Stimulated activated effector memory CD8-positive, alpha-beta T cell treated with anti-CD3 and anti-CD28 coated beads, Interleukin-12 subunit alpha, Interleukin-12 subunit beta, amount 100 ng/mL, for 72 hours (primary cell): ENCODE data around the gene IP6K3.
A peak's percentile ranks its signal among the peaks of the same experiment; 100 is the strongest.

Experiments used
- ATAC-seq: fragments of 150-1000 bp; cut with Tn5 transposase; 2 replicates; pipeline ENCODE4 v1.10.0; 2021
- DNase-seq, 2 donors: peaks; one replicate each; pipeline ENCODE4 v3.0.0; 2021 to 2022; ENCODE audit warnings: low spot score in 2 of 2
- H3K27ac Mint-ChIP-seq: one replicate; pipeline ENCODE4 v1.8.0; 2022; ENCODE audit warnings: mild to moderate bottlenecking, mixed read lengths
- H3K36me3 Mint-ChIP-seq: one replicate; pipeline ENCODE4 v1.8.0; 2022; ENCODE audit warnings: mild to moderate bottlenecking, mixed read lengths
- H3K4me1 Mint-ChIP-seq: one replicate; pipeline ENCODE4 v1.8.0; 2022; ENCODE audit warnings: mixed read lengths
- H3K4me3 Mint-ChIP-seq: one replicate; pipeline ENCODE4 v1.8.0; 2022; ENCODE audit warnings: mild to moderate bottlenecking, mixed read lengths
- H3K9me3 Mint-ChIP-seq: one replicate; pipeline ENCODE4 v1.8.0; 2022; ENCODE audit warnings: mixed read lengths

The IP6K3 gene

GRCh38 chr6:33770124-33770832, 23.6 kb upstream of the IP6K3 start:
- Mint-ChIP-seq H3K4me3 (no peak overlapping the region), H3K9me3 (no peaks in the 10 kb centered on the region), H3K27ac (no peak overlapping the region), H3K36me3 (peaks cover 30% of the 10 kb centered on the region), H3K4me1 (peaks cover 24% of the 10 kb centered on the region)
- DNase-seq (no peak), ATAC-seq (no peak)

DNA sequence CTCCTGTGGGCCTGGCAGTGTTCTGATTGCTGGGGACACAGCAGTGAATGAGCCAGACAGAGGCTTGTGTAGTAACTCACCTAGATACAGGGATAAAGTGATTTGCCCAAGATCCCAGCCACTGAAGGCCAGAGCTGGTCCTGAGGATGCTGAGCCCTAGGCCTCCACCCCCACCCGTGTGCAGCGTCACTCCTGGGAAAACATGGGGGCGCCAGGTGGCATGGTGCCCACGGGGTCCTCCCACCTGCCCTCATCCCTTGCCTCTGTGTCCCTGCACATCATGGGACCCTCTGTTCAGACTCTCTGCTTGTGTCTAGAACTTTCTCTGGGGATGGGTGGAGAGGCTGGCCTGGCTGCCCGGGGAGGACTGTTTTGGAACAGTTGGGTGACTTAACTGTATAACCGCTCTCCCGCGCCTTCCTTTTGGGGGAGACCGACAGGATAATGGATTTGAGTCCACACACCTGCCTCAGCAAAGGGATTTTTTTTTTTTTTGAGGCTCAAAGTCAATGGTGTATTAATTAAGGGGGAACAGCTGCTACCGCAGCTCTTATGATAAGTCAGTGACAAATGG, 22.6 kb upstream of the IP6K3 start:
- no peak for ATAC-seq
- H3K4me3 Mint-ChIP-seq = no peak overlapping the region
- H3K9me3 Mint-ChIP-seq = no peaks in the 10 kb centered on the region
- DNase-seq = no peak
- H3K27ac Mint-ChIP-seq = no peak overlapping the region
- H3K36me3 Mint-ChIP-seq = peaks cover 20% of the 10 kb centered on the region
- H3K4me1 Mint-ChIP-seq = peaks cover 24% of the 10 kb centered on the region

GRCh38 chr6:33768644-33769120, 22.0 kb upstream of the IP6K3 start:
- H3K36me3 Mint-ChIP-seq = peaks cover 14% of the 10 kb centered on the region
- H3K4me3 Mint-ChIP-seq = no peak overlapping the region
- H3K27ac Mint-ChIP-seq = no peak overlapping the region

GRCh38 chr6:33766921-33767907, 20.5 kb upstream of the IP6K3 start:
- H3K9me3 Mint-ChIP-seq = no peaks in the 10 kb centered on the region
- peaks cover 15% of the 10 kb centered on the region for H3K4me1 Mint-ChIP-seq
- H3K27ac Mint-ChIP-seq = no peak overlapping the region
- H3K36me3 Mint-ChIP-seq = no peaks in the 10 kb centered on the region
- DNase-seq (no peak), ATAC-seq (no peak)
- no peak overlapping the region for H3K4me3 Mint-ChIP-seq

More at GRCh38 chr6:33768644-33769120, 22.0 kb upstream of the IP6K3 start:
- peaks cover 24% of the 10 kb centered on the region for H3K4me1 Mint-ChIP-seq
- DNase-seq = peak; percentile 70 to 89
- no peaks in the 10 kb centered on the region for H3K9me3 Mint-ChIP-seq
- ATAC-seq = peak; percentile 77

DNA sequence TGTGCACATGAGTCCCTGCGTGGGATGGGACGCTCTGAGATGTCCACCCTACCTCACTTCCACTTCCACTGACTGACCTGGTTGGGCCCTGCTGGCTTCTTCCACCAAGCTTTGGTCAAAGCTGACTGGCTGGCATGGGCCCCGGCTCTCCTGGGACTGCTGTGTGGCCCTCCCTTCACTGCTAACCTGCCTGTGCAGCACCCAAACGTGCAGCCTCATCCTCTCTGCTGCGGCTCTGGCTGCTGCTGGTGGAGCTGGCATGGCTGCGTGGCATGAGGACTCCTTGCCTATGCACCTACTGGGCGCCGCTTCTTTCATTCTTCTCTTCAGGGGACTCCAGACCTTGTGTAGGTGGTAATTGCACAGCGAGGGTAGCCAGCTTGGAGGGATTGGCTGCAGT, 18.7 kb upstream of the IP6K3 start:
- Mint-ChIP-seq H3K27ac (no peak overlapping the region), H3K4me1 (peaks cover 11% of the 10 kb centered on the region), H3K36me3 (no peaks in the 10 kb centered on the region), H3K9me3 (no peaks in the 10 kb centered on the region), H3K4me3 (no peak overlapping the region)
- ATAC-seq (no peak), DNase-seq (no peak)

GRCh38 chr6:33764036-33764435, 17.3 kb upstream of the IP6K3 start:
- DNase-seq = no peak
- Mint-ChIP-seq H3K27ac (no peak overlapping the region), H3K4me3 (no peak overlapping the region), H3K4me1 (peaks cover 11% of the 10 kb centered on the region), H3K36me3 (no peaks in the 10 kb centered on the region), H3K9me3 (no peaks in the 10 kb centered on the region)
- ATAC-seq = no peak

- Mint-ChIP-seq H3K27ac (no peak overlapping the region), H3K36me3 (no peaks in the 10 kb centered on the region), H3K9me3 (no peaks in the 10 kb centered on the region), H3K4me3 (no peak overlapping the region), H3K4me1 (peaks cover 7% of the 10 kb centered on the region)
- DNase-seq (no peak), ATAC-seq (no peak)
Observed at GRCh38 chr6:33763483-33763882, 16.8 kb upstream of the IP6K3 start.

DNA sequence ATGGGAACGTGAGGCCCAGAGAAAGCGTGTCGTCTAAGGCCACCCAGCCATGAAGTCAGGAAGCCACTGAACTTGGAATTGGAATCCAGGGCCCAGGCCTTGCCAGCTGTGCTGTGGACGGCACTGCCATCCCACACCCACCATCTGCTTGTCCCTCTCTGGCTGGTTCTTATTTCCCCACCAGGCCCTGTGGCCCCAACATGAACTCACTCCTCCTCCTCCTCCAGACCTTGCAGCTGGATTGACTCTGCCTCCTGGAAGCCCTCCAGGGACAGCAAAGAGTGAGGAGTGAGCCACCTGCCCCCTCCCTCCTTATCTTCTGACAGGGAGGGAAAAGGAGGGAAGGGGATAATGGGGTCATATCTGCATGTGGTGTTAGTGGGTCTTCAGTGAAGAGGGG, 16.0 kb upstream of the IP6K3 start:
- H3K27ac Mint-ChIP-seq = peak overlapping the region; percentile 61
- DNase-seq (no peak), ATAC-seq (no peak)
- H3K4me1 Mint-ChIP-seq = peaks cover 5% of the 10 kb centered on the region
- H3K9me3 Mint-ChIP-seq = no peaks in the 10 kb centered on the region
- H3K4me3 Mint-ChIP-seq = no peak overlapping the region
- no peaks in the 10 kb centered on the region for H3K36me3 Mint-ChIP-seq

GRCh38 chr6:33761922-33762629, 15.4 kb upstream of the IP6K3 start:
- Mint-ChIP-seq H3K27ac (peak overlapping the region; percentile 61), H3K4me3 (no peak overlapping the region), H3K36me3 (no peaks in the 10 kb centered on the region), H3K4me1 (peaks cover 5% of the 10 kb centered on the region), H3K9me3 (no peaks in the 10 kb centered on the region)
- ATAC-seq (peak; percentile 65), DNase-seq (peak in 1 of 2 donors; percentile 64)

DNA sequence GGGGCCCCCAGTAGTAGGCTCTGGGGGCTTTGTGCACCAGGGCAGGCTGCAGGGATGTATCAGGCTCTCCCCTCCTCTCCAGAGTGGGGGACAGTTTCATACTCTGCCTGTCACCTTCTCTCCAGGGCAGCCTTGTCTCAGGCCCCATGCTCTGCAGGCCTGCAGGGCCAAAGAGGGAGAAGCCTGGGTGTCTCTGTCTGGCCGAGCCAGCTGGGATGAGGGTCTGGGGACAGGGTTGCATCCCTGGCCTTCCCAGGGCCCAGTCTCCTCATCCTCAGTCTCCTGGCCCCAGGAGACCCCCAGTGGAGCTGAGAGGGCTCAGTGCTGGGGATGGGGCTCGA, 14.8 kb upstream of the IP6K3 start:
- Mint-ChIP-seq H3K27ac (no peak overlapping the region), H3K4me1 (peaks cover 5% of the 10 kb centered on the region), H3K36me3 (no peaks in the 10 kb centered on the region), H3K9me3 (no peaks in the 10 kb centered on the region), H3K4me3 (no peak overlapping the region)
- ATAC-seq (no peak), DNase-seq (no peak)

DNA sequence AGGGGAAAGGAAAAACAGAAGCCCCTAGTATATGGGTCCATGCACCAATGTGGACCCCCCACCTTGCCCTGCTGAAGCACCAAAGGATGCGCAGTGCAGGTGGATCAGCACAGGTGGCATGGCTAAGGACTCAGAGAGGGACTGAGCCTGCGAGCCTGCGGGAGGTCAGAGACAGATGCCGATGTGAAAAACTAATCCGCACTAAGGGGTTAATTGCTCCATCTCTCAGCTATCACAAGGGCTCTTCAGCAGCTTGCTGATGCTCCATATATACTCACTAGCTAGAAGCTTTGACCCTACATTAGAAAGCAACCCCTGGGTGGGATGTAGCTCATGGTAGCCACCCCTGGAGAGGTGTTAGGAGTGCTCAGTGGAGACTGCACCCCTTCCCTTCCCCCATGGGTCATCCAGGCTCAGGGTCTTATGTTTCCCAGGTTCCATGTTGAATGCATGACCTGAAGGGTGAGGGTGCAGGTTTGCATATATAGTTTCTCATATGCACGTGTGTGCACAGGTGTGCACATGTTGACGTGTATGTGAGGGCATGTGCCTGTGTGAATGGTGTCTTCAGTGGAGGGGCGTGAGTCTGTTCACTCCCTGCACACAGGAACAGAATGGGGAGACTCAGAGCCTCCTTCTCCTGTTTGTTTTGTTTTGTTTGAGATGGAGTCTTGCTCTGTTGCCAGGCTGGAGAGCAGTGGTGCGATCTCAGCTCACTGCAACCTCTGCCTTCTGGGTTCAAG, 13.4 kb upstream of the IP6K3 start:
- Mint-ChIP-seq H3K9me3 (no peaks in the 10 kb centered on the region), H3K4me1 (no peaks in the 10 kb centered on the region), H3K4me3 (no peak overlapping the region), H3K27ac (peak overlapping the region; percentile 38), H3K36me3 (no peaks in the 10 kb centered on the region)
- no peak for ATAC-seq
- DNase-seq = no peak

DNA sequence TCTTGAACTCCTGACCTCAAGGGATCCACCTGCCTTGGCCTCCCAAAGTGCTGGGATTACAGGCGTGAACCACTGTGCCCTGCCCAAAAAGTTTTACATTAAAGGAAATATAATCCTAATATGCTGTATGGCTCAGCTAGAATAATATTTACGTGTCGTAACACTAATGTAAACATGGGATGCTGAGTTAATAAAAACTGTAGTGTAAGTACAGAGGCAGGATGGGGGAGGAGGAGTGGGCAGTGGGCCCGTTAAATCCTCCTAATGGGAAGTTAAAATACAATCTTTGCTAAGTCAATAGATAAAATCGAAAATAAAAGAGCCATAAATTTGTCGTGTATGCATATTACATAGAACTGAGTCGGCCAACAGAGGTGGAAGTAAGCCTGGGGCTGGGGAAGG, 12.1 kb upstream of the IP6K3 start:
- H3K27ac Mint-ChIP-seq = no peak overlapping the region
- H3K4me3 Mint-ChIP-seq = no peak overlapping the region
- H3K9me3 Mint-ChIP-seq = no peaks in the 10 kb centered on the region
- DNase-seq = no peak
- no peaks in the 10 kb centered on the region for H3K36me3 Mint-ChIP-seq
- H3K4me1 Mint-ChIP-seq = no peaks in the 10 kb centered on the region
- no peak for ATAC-seq

- no peak for ATAC-seq
- H3K4me3 Mint-ChIP-seq = no peak overlapping the region
- no peaks in the 10 kb centered on the region for H3K9me3 Mint-ChIP-seq
- H3K27ac Mint-ChIP-seq = no peak overlapping the region
- no peaks in the 10 kb centered on the region for H3K4me1 Mint-ChIP-seq
- no peak for DNase-seq
- no peaks in the 10 kb centered on the region for H3K36me3 Mint-ChIP-seq
Observed at GRCh38 chr6:33757906-33758305, 11.2 kb upstream of the IP6K3 start.

GRCh38 chr6:33757113-33757512, 10.4 kb upstream of the IP6K3 start:
- no peaks in the 10 kb centered on the region for H3K36me3 Mint-ChIP-seq
- no peak for DNase-seq
- ATAC-seq = no peak
- no peaks in the 10 kb centered on the region for H3K4me1 Mint-ChIP-seq
- no peak overlapping the region for H3K4me3 Mint-ChIP-seq
- no peak overlapping the region for H3K27ac Mint-ChIP-seq
- H3K9me3 Mint-ChIP-seq = no peaks in the 10 kb centered on the region
